HuH-7 (cell line): ENCODE measurements around the gene GALM.
"Not testable (repeated sequence)": the region's sequence is repeated elsewhere in the genome, so short reads cannot be mapped to it uniquely, and the experiment has no call there.

ENCODE experiments used
- DNase-seq: peaks from one replicate; pipeline ENCODE4 v3.0.0; 2011; ENCODE audit warnings: low spot score

Gene GALM

DNA sequence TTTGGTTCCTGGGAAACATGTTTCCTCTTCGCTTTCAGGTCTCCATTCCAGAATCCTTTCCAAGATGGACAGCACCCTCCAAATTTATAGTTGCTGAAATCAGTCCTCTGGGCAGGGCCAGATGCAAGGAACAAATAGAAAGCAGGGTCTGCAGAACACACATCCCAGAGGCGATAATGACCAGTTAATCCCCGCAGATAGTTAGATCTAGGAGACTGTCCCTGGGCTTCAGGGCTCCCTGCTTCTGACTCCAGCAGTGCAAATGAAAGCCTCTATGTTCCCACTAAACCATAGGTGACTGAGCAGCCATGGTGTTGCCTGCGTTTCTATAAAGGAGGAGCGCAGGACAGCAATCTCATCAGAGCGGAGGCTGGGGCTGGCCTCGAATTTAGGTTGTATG is 46.5 kb downstream of the GALM start:
- DNase-seq, result no peak

DNA sequence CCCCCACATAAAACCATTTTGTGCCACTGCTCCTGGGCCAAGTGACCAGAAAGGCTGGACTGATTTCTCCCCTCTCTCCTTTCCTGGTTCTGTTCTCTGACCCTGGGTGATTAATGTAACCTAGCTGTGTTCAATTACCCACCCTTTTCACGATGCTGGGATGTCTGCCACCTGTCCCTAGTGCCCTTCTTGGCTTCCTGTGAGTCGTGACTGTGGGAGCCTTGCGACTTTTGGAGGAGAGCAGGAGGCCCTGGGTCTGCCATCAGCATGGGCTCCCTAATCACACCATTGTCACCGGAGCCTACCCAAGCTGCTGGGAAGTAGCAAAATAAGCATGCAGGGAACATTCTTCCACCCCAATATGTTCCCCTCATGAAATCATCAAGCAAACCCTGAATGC is 47.0 kb downstream of the GALM start:
- no peak for DNase-seq

DNA sequence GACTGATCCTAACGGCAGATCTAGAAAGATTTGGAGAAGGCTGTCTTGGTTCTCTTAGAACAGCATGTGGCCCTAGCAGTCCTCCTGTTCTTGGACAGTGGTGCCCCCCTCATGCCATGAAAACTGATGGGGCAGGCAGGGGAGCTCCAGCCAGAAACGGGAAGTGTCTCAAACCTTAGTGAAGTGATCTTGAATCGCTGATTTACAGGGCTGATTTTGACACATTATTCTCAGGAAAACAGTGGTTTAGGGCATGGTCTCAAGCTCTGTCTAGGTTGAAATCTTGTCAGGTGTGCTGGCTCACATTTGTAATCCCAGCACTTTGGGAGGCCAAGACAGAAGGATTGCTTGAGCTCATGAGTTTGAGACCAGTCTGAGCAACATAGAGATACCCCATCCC is 47.4 kb downstream of the GALM start:
- no peak for DNase-seq

- not testable (repeated sequence) for DNase-seq
These were observed 49.0 kb downstream of the GALM start for GRCh38 chr2:38714941-38715340.

- DNase-seq, result no peak
These were observed 50.3 kb downstream of the GALM start for GRCh38 chr2:38716185-38716584.

- DNase-seq, result no peak
These were observed 52.7 kb downstream of the GALM start for GRCh38 chr2:38718601-38719000.

GRCh38 chr2:38719706-38720105 is 53.8 kb downstream of the GALM start:
- no peak for DNase-seq

DNA sequence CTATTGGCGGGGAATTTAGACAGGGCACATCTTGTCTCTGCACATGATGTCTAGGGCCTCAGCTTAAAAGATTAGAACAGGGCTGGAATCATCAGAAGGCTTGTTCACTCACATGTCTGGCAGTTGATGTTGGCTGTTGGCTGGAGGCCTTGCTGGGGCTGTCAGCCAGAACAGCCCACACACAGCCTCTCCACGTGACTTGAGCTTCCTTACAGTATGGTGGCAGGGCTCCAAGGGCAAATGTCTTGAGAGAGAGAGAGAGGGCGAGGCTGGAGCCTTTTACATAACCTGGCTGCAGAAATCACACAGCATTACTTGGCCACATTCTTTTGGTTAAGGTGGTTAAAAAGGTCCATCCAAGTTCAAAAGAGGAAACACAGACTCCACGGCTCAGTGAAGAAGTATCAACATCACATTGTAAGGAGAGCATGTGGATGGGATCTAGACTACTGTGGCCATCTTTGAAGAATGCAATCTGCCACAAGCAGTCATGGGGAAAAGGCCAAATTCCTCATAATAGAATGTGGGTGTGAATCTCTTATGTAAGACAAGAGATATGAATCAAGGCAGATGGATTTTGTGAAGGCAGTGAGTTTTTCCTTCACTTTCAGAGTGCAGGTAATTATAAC is 54.8 kb downstream of the GALM start:
- no peak for DNase-seq

DNA sequence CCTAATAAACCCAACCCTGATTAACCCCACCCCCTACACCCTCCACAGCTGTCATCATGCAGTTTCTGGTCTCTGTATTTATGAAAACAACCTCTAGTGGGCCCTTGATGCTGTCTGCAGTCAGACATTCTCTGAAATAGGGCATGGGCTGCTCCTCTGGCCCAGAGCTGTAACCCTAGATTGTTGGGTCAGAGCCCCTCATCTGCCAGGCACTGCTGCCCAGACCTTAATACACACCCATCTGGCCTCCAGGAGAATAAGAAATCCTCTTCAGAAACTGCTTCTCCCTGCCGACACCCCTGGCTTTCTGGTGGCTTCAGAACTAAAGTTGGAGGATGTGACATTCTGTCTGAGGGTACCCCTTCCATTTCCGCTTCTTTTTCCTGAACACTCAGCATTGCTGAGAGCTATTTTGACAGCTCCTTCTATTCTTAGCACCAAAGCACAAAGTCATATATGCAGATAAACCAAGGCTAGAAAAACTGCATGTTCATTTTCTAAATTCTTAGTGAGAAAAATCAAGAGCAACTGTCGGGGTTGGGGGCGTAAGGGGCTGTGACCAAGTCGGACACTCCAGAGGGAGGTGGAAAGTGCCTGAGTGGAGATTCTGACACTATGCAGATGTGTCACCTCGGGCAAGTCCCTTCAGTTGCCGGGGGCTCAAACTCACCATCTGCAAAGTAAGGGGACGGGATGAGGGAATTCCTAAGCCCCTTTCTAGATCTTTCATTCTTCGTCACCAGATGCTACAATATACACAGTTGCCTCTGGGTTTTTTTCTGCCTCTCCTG is 56.6 kb downstream of the GALM start:
- DNase-seq, result no peak

GRCh38 chr2:38723173-38723572 is 57.3 kb downstream of the GALM start:
- DNase-seq, result no peak

- no peak for DNase-seq
These were observed 61.7 kb downstream of the GALM start for GRCh38 chr2:38727661-38728060.

GRCh38 chr2:38728694-38729093 is 62.8 kb downstream of the GALM start:
- DNase-seq, result no peak

DNA sequence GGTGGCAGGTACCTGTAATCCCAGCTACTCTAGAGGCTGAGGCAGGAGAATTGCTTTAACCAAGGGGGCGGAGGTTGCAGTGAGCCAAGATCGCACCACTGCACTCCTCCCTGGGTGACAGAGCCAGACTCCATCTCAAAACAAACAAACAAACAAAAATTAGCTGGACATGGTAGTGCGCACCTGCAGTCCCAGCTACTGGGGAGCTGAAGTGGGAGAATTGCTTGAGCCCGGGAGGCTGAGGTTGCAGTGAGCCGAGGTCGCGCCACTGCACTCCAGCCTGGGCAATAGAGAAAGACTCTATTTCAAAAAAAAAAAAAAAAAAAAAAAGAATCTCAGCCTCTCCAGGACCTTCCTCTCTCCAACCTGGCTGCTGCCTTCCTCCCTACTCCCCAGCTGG is 65.2 kb downstream of the GALM start:
- no peak for DNase-seq

GRCh38 chr2:38731684-38732221 is 65.8 kb downstream of the GALM start:
- no peak for DNase-seq

DNA sequence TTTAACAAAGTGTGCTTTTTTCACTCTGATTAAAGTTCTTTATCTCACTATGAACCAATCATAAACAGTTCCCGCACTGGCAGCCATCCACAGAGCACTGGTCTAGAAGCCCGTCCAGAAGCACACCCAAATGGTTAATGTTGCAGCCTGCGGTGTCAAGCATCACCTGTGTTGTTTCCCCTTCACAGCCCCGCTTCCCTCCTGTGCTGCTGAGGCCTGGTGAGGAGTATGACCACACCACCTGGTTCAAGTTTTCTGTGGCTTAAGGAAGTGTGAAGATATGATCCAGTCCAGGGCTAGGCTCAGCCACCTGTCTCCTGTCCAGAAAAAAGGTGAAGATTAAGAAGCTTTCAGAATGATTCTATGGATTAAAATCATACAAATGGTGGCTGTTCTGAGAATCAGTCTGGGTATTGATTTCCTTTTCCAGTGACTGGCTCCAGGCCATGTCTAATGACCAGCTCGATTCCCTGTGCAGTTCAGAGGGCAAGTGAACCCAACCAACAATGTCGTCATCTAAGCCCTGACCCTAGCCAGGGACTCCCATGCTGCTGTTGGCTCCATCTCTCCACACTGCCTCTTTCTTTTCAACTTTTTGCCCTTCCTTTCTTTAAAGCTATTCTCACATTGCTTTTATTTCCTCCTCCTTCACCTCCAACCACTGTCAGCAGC is 67.5 kb downstream of the GALM start:
- no peak for DNase-seq

GRCh38 chr2:38734299-38735058 is 68.6 kb downstream of the GALM start:
- no peak for DNase-seq

DNA sequence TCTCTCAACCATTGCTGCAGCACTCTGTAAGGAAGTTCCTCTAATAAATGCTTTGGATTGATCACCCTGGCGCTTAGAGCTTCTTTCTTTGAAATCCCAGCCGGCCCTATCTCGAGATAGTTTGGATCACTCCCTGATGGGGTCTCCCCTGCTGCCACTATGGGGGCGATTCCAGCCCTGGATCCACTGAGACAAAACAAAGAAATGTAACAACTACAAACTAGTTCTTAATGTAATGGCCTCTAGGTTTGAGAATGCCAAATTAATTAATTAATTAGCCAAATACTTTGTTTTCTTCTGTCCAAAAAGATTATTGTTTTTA is 70.0 kb downstream of the GALM start:
- DNase-seq, result no peak

DNA sequence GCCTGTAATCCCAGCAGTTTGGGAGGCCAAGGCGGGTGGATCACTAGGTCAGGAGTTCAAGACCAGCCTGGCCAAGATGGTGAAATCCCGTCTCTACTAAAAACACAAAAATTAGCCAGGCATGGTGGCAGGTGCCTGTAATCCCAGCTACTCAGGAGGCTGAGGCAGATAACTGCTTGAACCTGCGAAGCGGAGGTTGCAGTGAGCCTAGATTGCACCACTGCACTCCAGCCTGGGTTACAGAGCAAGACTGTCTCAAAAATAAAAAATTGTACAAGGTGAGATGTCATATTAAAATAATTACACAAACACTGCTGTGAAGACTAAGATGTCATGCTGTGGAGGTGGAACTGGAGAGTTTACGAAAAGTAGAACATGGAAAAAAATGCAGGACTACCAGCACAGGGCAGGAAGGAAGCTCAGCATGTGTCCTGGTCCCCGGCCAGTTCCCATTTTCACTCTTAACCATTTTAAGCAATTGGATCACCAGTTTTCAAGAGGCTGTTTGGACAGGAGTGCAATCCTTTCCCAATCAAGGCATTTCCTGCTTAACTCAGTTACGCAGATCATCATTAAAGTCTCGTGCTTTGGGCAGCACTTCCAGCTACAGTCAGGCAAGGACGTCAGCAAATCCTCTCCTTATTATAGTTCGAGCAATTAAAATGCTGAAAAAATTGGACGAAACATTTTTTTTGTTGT is 71.2 kb downstream of the GALM start:
- DNase-seq, result not testable (repeated sequence)

DNA sequence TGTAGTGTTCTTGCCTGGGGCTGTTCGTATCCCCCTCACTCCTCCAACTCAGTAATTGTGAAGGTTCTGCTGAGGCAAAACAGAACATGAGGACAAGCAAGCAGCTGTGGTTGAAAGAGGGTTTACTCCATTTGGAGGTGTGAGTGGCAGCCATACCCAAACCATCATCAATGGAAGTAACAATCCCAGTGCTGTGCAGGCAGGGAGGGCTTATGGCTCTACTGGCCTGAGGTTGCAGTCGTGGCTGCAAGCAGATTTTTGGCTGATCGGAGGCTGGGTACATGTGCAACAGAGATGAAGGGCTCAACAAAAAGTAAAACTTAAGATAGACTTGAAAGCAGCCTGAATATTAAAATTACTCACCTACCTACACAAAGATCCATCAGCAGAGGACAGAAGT is 72.0 kb downstream of the GALM start:
- no peak for DNase-seq

- no peak for DNase-seq
These were observed 73.6 kb downstream of the GALM start for GRCh38 chr2:38739524-38739923.

DNA sequence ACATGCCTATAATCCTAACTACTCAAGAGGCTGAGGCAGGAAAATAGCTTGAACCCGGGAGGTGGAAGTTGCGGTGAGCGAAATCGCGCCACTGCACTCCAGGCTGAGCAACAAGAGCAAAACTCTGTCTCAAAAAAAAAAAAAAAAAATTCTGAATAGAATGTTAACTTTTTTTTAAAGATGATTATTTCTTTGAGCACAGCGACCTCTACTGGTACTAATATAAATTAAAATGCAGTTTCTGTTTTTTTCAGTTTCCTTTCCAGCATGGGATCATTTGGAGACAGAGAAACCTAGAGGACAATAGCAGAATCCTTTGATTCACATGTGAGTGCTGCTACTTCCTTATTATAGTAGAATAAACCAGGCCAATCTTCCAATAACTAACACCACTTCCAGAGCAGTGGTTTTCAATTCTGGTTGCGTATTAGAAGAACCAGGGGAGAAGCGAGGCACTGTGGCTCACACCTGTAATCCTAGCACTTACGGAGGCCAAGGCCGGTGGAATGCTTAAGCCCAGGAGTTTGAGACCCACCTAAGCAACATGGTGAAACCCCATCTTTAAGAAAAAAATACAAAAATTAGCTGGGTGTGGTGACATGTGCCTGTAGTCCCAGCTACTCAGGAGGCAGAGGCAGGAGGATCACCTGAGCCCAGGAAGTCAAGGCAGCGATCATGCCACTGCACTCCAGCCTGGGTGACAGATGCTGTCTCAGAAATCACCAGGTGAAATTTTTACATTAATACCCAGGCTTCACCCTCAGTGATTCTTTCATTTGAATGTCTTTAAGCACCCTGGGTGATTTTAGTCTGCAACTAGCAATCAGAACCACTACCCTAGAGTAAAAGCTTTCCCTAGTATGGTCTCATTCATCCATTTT is 75.2 kb downstream of the GALM start:
- DNase-seq, result peak; percentile 23
